ENCODE measurements around the gene TMEM120B.

- TF ChIP-seq CTCF (IDR thresholded peaks at IDR 0.05): no peak
- TF ChIP-seq POLR2AphosphoS5 (IDR thresholded peaks at IDR 0.05): no peak
- no peak for TF ChIP-seq POLR2A (IDR thresholded peaks at IDR 0.05)
Measured at GRCh38 chr12:121822393-121823100, 110.0 kb downstream of the TMEM120B start.

All from transverse colon (tissue), 4 donors.